Measurements from ENCODE around the gene NCKAP5.
"Not testable (repeated sequence)": the region's sequence is repeated elsewhere in the genome, so short reads cannot be mapped to it uniquely, and the experiment has no call there.

DNA sequence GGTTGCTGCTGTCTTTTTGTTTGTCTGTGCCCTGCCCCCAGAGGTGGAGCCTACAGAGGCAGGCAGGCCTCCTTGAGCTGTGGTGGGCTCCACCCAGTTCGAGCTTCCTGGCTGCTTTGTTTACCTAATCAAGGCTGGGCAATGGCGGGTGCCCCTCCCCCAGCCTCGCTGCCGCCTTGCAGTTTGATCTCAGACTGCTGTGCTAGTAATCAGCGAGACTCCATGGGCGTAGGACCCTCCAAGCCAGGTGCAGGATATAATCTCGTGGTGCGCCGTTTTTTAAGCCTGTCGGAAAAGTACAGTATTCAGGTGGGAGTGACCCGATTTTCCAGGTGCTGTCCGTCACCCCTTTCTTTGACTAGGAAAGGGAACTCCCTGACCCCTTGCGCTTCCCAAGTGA lies 97.8 kb downstream of the NCKAP5 start:
- TF ChIP-seq, protein P1, sequence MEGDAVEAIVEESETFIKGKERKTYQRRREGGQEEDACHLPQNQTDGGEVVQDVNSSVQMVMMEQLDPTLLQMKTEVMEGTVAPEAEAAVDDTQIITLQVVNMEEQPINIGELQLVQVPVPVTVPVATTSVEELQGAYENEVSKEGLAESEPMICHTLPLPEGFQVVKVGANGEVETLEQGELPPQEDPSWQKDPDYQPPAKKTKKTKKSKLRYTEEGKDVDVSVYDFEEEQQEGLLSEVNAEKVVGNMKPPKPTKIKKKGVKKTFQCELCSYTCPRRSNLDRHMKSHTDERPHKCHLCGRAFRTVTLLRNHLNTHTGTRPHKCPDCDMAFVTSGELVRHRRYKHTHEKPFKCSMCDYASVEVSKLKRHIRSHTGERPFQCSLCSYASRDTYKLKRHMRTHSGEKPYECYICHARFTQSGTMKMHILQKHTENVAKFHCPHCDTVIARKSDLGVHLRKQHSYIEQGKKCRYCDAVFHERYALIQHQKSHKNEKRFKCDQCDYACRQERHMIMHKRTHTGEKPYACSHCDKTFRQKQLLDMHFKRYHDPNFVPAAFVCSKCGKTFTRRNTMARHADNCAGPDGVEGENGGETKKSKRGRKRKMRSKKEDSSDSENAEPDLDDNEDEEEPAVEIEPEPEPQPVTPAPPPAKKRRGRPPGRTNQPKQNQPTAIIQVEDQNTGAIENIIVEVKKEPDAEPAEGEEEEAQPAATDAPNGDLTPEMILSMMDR (IDR thresholded peaks at IDR 0.05) = not testable (repeated sequence)
- not testable (repeated sequence) for TF ChIP-seq POLR2AphosphoS5, POLR2A, EP300 (IDR thresholded peaks at IDR 0.05)

All from upper lobe of left lung (tissue), 4 donors.